Ovary (tissue), 3 donors: Measurements from ENCODE around the gene COL27A1.

Source experiments
- CTCF ChIP-seq, 3 donors: fragments of 450-650 bp in 2 of 3; fragments of 200-600 bp in 1 of 3; IDR thresholded peaks; one replicate each; pipeline versions ENCODE4 v1.5.1 to v1.8.0; 2016 to 2022; ENCODE audit warnings: antibody characterized with exemption in 3 of 3, mild to moderate bottlenecking in 1 of 3
- EP300 ChIP-seq: sonication (generic); formaldehyde crosslinking; IDR thresholded peaks from one replicate; pipeline ENCODE4 v1.6.1; 2017; ENCODE audit warnings: antibody characterized with exemption
- POLR2A ChIP-seq: fragments of 450-650 bp; IDR thresholded peaks from one replicate; pipeline ENCODE4 v1.6.1; 2017; ENCODE audit warnings: antibody characterized with exemption, mild to moderate bottlenecking, moderate library complexity
- donor health status: DM: no; HTN: no; CAD: no.

- TF ChIP-seq POLR2A (no peak), CTCF (IDR thresholded peaks at IDR 0.05) (no peak), EP300 (no peak)
Measured at GRCh38 chr9:114156657-114157421, 1.5 kb downstream of the COL27A1 start.
